ENCODE data around the gene CDC7.

Gene CDC7

DNA sequence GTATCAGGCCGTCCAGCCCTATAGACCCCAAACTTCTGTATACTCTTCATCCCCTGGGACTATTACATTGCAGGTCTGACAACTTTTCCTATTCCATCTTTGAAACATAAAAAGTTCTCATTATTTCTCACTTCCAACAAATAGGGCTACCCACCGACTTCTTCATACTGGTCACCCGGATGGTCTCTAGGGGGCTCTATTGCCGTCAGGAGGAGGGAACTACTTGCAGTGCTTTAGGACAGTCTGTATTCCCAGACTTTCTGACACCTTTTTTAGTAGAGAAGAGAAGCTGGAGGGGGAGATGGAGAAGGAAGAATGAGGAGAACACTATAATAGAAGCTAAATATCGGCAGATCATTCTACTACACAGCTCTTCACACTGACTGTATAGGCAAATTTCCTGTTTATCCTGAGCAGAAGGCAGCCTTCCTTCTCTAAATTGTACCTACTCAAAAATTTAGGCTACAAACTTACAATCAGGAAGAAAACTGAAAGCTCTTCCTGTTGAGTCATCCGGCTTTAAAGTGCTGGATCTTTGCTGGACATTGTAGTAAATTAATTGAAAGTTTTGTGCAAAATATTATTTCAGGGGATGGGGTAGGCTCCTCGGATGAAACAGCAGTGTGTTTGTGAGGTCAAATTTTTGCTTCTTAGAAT lies 54.6 kb downstream of the CDC7 start:
- Histone ChIP-seq H3K9me2 (replicated peaks; ENCODE audit: insufficient read depth, low read length) (no peaks in the 10 kb centered on the region), H3K27ac (ENCODE audit: low read depth, low read length) (no peak overlapping the region), H4K20me1 (ENCODE audit: low read depth, low read length) (no peaks in the 10 kb centered on the region), H3K4me3 (ENCODE audit: insufficient read depth, low read length, poor library complexity, severe bottlenecking) (no peak overlapping the region), H3K4me2 (ENCODE audit: low read depth, low read length, poor library complexity, severe bottlenecking) (no peak overlapping the region), H3K9ac (ENCODE audit: low read length) (no peak overlapping the region), H3F3A (ENCODE audit: insufficient read depth) (no peaks in the 10 kb centered on the region), H3K79me2 (ENCODE audit: insufficient read depth, low read length) (no peaks in the 10 kb centered on the region), H3K27me3 (ENCODE audit: low read length) (no peaks in the 10 kb centered on the region), H3K9me3 (ENCODE audit: insufficient read depth, low read length) (no peaks in the 10 kb centered on the region), H3K36me3 (ENCODE audit: low read length) (no peaks in the 10 kb centered on the region), H2AFZ (ENCODE audit: low read depth, low read length, severe bottlenecking) (no peak overlapping the region)
- TF ChIP-seq, protein P1, sequence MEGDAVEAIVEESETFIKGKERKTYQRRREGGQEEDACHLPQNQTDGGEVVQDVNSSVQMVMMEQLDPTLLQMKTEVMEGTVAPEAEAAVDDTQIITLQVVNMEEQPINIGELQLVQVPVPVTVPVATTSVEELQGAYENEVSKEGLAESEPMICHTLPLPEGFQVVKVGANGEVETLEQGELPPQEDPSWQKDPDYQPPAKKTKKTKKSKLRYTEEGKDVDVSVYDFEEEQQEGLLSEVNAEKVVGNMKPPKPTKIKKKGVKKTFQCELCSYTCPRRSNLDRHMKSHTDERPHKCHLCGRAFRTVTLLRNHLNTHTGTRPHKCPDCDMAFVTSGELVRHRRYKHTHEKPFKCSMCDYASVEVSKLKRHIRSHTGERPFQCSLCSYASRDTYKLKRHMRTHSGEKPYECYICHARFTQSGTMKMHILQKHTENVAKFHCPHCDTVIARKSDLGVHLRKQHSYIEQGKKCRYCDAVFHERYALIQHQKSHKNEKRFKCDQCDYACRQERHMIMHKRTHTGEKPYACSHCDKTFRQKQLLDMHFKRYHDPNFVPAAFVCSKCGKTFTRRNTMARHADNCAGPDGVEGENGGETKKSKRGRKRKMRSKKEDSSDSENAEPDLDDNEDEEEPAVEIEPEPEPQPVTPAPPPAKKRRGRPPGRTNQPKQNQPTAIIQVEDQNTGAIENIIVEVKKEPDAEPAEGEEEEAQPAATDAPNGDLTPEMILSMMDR (IDR thresholded peaks at IDR 0.05; ENCODE audit: insufficient read depth, low read length, poor library complexity, severe bottlenecking) = no peak
- TF ChIP-seq EZH2phosphoT487 (conservative IDR thresholded peaks at IDR 0.05; ENCODE audit: low read length) = no peak

DNA sequence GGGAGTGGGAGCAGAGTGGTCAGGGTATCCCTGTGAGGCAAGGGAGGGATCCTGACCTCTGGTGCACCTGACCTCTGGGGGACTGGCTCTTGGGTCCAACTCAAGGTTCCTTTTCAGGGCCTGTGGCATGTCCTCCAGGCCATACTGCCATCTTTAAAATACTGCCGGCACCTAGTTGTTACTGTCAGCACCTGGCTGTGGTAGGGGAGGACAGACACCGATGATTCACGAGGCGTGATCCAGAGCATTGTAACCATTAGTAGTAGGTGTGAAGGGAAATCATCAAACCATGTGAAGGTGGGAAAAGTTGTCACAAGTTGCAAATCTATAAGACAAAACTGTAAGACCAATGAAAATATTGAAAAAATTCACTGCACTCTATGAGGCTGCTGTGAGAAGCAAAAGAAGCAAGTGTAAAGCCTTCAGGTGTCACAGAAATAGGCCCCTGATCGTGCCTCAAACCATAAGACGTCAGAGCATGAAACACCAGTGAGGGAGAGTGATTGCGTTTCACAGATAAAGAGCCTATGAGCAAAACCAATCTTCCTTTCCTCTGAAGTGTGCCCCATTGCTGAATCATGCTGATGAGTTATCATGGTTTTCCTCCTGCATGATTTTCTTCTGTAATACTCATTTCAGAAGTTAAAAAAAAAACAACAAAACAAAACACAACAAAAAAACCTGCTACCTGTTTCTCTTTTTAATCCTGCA lies 55.3 kb downstream of the CDC7 start:
- TF ChIP-seq, protein P1 (IDR thresholded peaks at IDR 0.05; ENCODE audit: insufficient read depth, low read length, poor library complexity, severe bottlenecking) = no peak
- no peak for TF ChIP-seq EZH2phosphoT487 (conservative IDR thresholded peaks at IDR 0.05; ENCODE audit: low read length)
- Histone ChIP-seq H2AFZ (ENCODE audit: low read depth, low read length, severe bottlenecking) (no peak overlapping the region), H3F3A (ENCODE audit: insufficient read depth) (no peaks in the 10 kb centered on the region), H3K27me3 (ENCODE audit: low read length) (no peaks in the 10 kb centered on the region), H3K4me2 (ENCODE audit: low read depth, low read length, poor library complexity, severe bottlenecking) (no peak overlapping the region), H3K79me2 (ENCODE audit: insufficient read depth, low read length) (no peaks in the 10 kb centered on the region), H3K9me3 (ENCODE audit: insufficient read depth, low read length) (no peaks in the 10 kb centered on the region), H3K4me3 (ENCODE audit: insufficient read depth, low read length, poor library complexity, severe bottlenecking) (no peak overlapping the region), H3K27ac (ENCODE audit: low read depth, low read length) (no peak overlapping the region), H4K20me1 (ENCODE audit: low read depth, low read length) (no peaks in the 10 kb centered on the region), H3K9me2 (replicated peaks; ENCODE audit: insufficient read depth, low read length) (no peaks in the 10 kb centered on the region), H3K36me3 (ENCODE audit: low read length) (no peaks in the 10 kb centered on the region), H3K9ac (ENCODE audit: low read length) (no peak overlapping the region)

DNA sequence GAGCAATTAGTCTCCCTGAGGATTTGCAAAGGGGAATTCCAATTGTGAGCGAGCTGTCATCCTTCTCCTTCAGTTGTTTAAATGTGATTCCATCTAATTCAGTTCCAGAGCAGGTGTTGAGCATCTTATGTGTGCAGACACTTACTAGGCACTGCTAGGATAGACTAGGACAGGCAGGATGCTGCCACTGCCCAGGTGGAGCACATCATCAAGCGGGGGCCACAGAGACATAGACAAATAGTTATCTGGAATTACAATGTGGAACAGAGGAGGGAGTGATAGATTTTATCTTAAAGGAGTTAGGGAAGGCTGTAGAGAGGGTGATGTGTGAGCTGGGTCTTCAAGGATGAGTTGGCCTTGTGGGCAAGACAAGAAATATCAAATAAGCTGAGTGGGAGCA lies 55.9 kb downstream of the CDC7 start:
- H3K9me3 ChIP-seq (ENCODE audit: insufficient read depth, low read length) = no peaks in the 10 kb centered on the region
- H3K9me2 ChIP-seq (replicated peaks; ENCODE audit: insufficient read depth, low read length) = no peaks in the 10 kb centered on the region
- H3K27me3 ChIP-seq (ENCODE audit: low read length) = no peaks in the 10 kb centered on the region
- no peak overlapping the region for H3K9ac ChIP-seq (ENCODE audit: low read length)
- no peak overlapping the region for H3K27ac ChIP-seq (ENCODE audit: low read depth, low read length)
- TF ChIP-seq, protein P1 (IDR thresholded peaks at IDR 0.05; ENCODE audit: insufficient read depth, low read length, poor library complexity, severe bottlenecking) = no peak
- TF ChIP-seq EZH2phosphoT487 (conservative IDR thresholded peaks at IDR 0.05; ENCODE audit: low read length) = no peak
- H3K4me3 ChIP-seq (ENCODE audit: insufficient read depth, low read length, poor library complexity, severe bottlenecking) = no peak overlapping the region
- no peaks in the 10 kb centered on the region for H4K20me1 ChIP-seq (ENCODE audit: low read depth, low read length)
- no peaks in the 10 kb centered on the region for H3K36me3 ChIP-seq (ENCODE audit: low read length)
- H3F3A ChIP-seq (ENCODE audit: insufficient read depth) = no peaks in the 10 kb centered on the region
- no peak overlapping the region for H3K4me2 ChIP-seq (ENCODE audit: low read depth, low read length, poor library complexity, severe bottlenecking)
- no peaks in the 10 kb centered on the region for H3K79me2 ChIP-seq (ENCODE audit: insufficient read depth, low read length)
- no peak overlapping the region for H2AFZ ChIP-seq (ENCODE audit: low read depth, low read length, severe bottlenecking)

Data from SU-DHL-6 (cell line).